CD1c-positive myeloid dendritic cell (primary cell): ENCODE measurements around the gene MOSMO.
A peak's percentile ranks its signal among the peaks of the same experiment; 100 is the strongest.
"Not testable (repeated sequence)": the region's sequence is repeated elsewhere in the genome, so short reads cannot be mapped to it uniquely, and the experiment has no call there.

ENCODE experiments used
- DNase-seq: peaks from one replicate; pipeline ENCODE4 v3.0.0-alpha.2; 2016; ENCODE audit errors: extremely low spot score

Gene MOSMO

DNA sequence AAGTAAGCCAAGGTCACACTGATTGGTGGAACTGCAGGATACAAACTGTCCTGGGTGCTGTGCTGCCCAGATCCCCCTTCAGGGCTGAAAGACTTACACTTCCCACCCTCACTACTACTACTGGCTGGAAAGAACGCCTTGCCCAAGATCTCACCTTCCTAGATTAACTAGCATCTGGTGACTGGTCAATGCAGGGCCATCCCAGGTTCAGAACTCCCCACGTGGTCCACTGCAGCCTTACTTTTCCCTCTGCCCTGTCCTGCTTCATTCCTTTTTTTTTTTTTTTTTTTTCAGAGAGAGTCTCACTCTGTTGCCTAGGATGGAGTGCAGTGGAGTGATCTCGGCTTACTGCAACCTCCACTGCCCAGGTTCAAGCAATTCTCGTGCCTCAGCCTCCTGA is 4.7 kb upstream of the MOSMO start:
- no peak for DNase-seq

GRCh38 chr16:22004341-22004740 is 3.6 kb upstream of the MOSMO start:
- DNase-seq = no peak

GRCh38 chr16:22005746-22006145 is 2.2 kb upstream of the MOSMO start:
- DNase-seq = no peak

DNA sequence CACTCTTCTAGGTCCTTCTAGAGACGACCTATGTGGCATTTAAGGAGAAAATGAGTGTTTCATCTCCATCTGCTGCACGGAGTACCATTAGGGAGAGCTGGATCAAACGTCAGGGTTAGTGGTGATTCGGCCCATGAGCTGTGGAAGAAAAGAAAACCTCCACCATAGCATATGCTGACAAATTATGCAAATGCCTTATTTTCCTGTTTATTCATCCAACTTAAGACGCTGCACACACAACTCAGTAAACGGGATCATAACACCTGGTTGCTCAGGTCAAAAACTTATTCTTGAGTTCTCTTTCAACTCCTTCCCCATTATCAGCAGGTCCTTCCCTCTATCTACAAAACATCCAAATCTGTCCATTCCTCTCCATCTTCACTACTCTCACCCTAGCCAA is 1.3 kb upstream of the MOSMO start:
- DNase-seq = no peak

DNA sequence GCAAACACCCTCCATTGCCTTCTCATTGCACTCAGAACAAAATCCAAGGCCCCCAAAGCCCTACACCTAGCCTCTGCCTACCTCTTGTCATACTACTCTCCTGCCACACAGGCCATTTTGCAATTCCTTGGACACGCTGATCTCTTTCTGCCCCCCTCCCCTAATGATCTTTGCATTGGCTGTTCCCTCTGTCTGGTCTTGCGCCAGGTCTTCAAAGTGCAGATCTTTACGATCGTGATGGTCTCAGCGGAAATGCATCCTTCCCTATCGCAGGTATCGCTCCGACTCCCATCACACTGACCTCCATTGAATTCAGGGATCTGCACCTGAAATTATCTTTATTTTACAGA is 777 bp upstream of the MOSMO start:
- DNase-seq = no peak

DNA sequence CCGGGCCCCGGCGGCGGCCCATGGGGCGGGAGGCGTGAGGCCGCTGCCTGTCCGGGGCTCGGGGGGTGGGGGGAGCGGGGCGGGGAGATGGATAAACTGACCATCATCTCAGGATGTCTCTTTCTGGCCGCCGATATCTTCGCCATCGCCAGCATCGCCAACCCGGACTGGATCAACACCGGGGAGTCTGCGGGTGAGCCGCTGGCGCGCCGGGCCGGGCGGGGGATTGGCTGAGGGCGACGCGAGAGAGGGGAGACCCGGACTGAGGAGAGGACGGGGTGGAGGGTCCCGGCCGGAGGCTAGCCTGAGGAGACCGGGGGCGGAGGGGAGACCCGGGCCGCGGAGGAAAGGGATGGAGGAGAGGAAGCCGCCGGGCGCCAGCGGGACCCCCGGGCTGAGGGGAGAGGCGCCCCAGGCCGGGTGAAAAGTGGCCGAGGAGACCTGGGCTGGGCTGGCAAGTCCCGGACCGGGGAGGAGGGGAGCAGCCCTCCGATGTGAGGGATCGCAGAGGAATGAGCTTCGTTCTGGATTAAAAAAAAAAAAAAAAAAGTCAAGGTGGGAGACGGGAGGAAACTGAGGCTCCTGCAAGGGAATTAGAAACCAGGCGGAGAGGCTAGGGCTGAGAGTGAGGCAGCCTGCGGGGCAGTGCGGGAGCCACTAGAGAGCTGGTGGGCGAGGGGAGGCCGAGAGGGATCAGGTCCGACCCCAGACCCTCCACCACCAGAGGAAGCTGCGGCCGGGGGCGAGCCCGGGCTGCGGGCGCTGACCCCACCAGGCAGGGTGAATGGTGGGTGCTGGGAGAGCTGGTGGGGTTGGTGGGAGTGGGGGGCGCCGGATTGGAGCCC is 526 bp downstream of the MOSMO start:
- no peak for DNase-seq

DNA sequence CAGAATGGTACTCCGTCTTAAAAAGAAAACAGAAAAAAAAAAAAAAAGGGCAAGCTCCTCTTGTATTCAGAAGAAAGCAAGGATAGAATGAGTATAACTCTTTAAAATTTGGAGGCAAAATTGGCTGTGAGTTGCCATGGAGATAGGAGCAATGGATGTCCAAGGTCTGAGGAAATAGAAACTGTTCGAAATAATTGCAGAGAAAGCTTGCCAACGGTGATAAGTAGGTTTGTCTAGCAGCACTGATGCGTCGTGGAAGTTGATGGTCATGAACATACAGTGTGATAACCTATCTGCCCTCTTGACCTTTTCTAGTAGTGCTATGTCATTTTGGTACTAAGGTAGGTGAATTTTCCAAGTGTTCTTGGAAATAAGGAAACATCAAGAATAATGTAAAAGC is 3.0 kb downstream of the MOSMO start:
- DNase-seq = no peak

DNA sequence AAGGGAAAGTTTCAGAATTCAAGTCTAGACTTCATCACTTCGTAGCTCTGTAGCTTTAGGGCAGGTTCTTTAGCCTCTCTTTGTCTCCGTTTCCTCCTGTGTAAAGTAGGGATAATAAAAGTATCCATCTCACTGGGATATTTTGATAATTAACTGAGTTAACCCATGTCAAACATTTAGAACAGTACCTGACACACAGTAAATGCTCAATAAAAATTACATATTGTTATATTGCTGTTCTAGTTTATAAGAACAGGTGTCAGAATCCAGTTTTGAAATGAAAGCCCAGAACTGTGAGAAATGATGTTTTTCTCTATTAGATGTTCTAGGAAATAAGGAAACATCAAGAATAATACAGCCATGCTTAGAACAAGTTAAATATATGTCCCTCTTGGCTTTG is 4.3 kb downstream of the MOSMO start:
- no peak for DNase-seq

- DNase-seq = no peak
Measured at GRCh38 chr16:22013486-22013885, 5.6 kb downstream of the MOSMO start.

- DNase-seq = no peak
Measured at GRCh38 chr16:22014271-22014873, 6.5 kb downstream of the MOSMO start.

DNA sequence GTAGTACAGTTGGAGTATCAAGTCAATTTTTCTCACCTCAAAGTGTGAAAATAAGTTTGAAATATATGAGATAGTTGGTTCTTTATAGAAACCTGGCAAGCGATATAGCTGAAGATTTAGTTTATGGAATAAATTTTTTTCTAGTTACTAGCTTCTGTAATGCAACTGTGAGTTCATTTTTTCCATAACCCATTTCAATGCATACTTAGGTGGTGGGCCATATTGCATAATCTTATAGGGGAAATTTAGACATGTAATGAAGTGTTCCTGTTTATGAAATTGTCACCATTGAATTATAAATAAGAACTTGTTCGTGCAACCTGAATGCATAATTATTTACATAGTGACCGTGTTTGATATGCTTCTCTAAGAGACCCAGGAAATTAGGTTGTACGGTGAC is 9.0 kb downstream of the MOSMO start:
- DNase-seq = peak; percentile 4

- DNase-seq = no peak
Measured at GRCh38 chr16:22018559-22018958, 10.6 kb downstream of the MOSMO start.

DNA sequence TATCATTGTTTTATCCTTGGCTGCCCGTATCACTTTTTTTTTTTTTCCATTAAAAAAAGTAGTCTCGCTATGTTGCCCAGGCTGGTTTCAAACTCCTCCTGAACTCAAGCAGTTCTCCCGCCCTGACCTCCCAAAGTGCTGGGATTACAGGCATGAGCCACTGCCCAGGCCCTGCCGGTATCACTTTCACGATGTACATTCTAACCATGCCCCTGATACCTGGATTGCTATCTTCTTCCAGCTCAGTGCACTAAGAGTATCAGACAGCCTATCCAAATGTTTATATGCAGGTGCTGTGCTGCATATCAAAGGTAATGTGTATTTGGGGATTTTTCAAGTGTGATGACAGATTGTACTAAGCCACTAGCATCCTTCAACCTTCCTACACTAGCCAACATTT is 14.2 kb downstream of the MOSMO start:
- no peak for DNase-seq

GRCh38 chr16:22023505-22023904 is 15.6 kb downstream of the MOSMO start:
- no peak for DNase-seq

DNA sequence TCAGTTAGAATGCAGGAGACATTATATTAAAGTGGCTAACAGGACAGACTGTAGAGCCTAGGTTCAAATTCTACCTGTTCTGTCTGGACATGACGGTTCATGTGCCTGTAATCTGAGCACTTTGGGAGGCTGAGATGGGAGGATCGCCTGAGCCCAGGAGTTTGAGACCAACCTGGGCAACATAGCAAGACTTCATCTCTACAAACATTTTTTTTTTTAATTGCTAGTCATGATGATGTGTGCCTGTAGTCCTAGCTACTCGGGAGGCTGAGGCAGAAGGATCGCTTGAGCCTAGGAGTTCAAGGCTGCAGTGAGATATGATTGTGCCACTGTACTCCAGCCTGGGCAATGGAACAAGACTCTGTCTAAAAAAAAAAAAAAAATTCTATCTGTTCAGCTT is 16.9 kb downstream of the MOSMO start:
- not testable (repeated sequence) for DNase-seq

- DNase-seq = no peak
Measured at GRCh38 chr16:22027633-22028032, 19.7 kb downstream of the MOSMO start.

- no peak for DNase-seq
Measured at GRCh38 chr16:22029632-22030031, 21.7 kb downstream of the MOSMO start.

GRCh38 chr16:22030087-22030812 is 22.3 kb downstream of the MOSMO start:
- no peak for DNase-seq

GRCh38 chr16:22031483-22032083 is 23.7 kb downstream of the MOSMO start:
- DNase-seq = no peak

DNA sequence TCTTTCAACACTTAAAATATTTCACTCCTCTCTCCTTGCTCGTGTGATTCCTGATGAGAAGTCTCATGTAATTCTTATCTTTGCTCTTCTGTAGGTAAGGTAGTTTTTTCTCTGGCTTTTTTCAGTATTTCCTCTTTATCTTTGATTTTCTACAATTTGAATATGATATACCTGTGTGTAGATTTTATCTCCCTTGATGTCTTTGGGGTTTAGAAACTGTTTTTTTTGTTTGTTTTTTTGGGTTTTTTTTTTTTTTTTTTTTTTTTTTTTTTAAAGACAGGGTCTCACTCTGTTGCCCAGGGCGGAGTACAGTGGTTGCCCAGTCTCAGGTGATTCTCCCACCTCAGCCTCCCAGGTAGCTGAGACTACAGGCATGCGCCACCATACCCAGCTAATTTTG is 26.6 kb downstream of the MOSMO start:
- DNase-seq = no peak

DNA sequence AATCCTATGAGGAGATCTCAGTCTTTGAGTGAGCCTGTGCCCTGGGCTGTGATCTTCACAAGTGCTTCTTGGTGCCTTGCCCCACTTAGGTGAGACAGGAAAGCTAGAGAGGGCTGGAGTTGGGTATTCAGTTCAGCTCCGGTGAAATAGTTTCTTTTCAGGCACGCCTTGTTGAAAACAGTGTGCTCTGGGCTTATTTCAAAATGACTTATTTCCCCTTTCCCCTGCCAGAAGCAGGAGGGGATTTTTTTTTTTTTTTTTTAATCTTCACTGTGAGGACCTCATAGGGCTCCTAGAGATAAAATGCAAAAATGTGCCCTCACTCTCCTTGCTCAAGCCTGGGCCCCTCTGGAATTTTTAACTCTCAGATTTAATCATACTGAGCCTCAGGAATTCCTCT is 27.2 kb downstream of the MOSMO start:
- DNase-seq = no peak

DNA sequence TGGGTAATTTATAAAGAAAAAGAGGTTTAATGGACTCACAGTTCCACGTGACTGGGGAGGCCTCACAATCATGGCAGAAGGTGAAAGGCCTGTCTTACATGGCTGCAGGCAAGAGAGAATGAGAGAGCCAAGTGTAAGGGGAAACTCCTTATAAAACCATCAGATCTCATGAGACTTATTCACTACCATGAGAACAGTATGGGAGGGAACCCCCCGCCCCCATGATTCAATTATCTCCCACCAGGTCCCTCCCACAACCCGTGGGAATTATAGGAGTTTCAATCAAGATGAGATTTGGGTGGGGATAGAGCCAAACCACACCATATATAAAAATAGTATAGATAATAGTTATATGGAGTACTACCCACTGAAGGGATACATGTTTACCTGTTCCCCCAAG is 36.0 kb downstream of the MOSMO start:
- DNase-seq = not testable (repeated sequence)

- not testable (repeated sequence) for DNase-seq
Measured at GRCh38 chr16:22045888-22046287, 38.0 kb downstream of the MOSMO start.
